ENCODE data around the gene DGKI. TPM values are rescaled to one million over a fixed set of nuclear protein-coding genes. Genes with fewer than 3 reads are reported as not detected.

DGKI gene
- total and polyA plus RNA-seq, 2 of the 4 experiments (the other 2 are of a cell fraction): 3.9 to 15.8 TPM

GRCh38 chr7:137469858-137470257 lies 376.9 kb downstream of the DGKI start:
- Histone ChIP-seq H3K4ac (ENCODE audit: low read depth, low read length) (no peak overlapping the region), H2BK20ac (ENCODE audit: low read depth, low read length) (no peak overlapping the region; the same call in 1 of the 2 replicates), H3K18ac (ENCODE audit: low read depth, low read length) (no peak overlapping the region), H3K56ac (ENCODE audit: extremely low read depth, insufficient read depth, low read length) (no peak overlapping the region), H3K27ac (ENCODE audit: insufficient read depth, low read length) (no peak overlapping the region), H2BK5ac (ENCODE audit: low read depth, low read length, poor library complexity, severe bottlenecking) (no peak overlapping the region), H4K5ac (ENCODE audit: low read depth, low read length) (no peak overlapping the region), H2AFZ (replicated peaks; ENCODE audit: low read length, poor library complexity) (no peak overlapping the region), H3K4me1 (ENCODE audit: control insufficient read depth, insufficient read depth, low read length) (no peaks in the 10 kb centered on the region), H3K14ac (replicated peaks; ENCODE audit: low read depth, low read length) (no peak overlapping the region), H4K20me1 (ENCODE audit: insufficient read depth, low read length) (no peaks in the 10 kb centered on the region), H3K9ac (ENCODE audit: low read depth, low read length) (no peak overlapping the region), H2BK15ac (ENCODE audit: low read depth, low read length) (0 out of 3 replicates have a peak overlapping the region, but pooled peaks have one; percentile 31), H3K4me3 (ENCODE audit: insufficient read depth, low read depth, low read length) (no peak overlapping the region), H3K9me1 (ENCODE audit: insufficient read depth, low read length) (no peaks in the 10 kb centered on the region), H4K8ac (ENCODE audit: low read depth in 2 of 2, low read length in 2 of 2) (no peak overlapping the region), H2BK120ac (ENCODE audit: low read depth, low read length) (no peak overlapping the region), H3K27me3 (ENCODE audit: control insufficient read depth, insufficient read depth, low read length) (no peaks in the 10 kb centered on the region), H3K79me1 (ENCODE audit: low read depth in 1 of 2, low read length in 2 of 2) (no peaks in the 10 kb centered on the region), H3K23ac (ENCODE audit: low read depth, low read length) (no peak overlapping the region), H3K36me3 (ENCODE audit: control insufficient read depth, insufficient read depth, low read length) (no peaks in the 10 kb centered on the region; the same call in 1 of the 2 replicates), H4K91ac (ENCODE audit: insufficient read depth, low read depth, low read length) (no peak overlapping the region), H3K9me3 (ENCODE audit: control insufficient read depth, insufficient read depth, low read length) (no peaks in the 10 kb centered on the region), H2AK5ac (ENCODE audit: low read depth, low read length) (no peak overlapping the region), H3K4me2 (ENCODE audit: low read depth, low read length) (no peak overlapping the region), H2AK9ac (replicated peaks; ENCODE audit: low read depth, low read length, poor library complexity) (no peak overlapping the region)
- dilution Hi-C loops (cut with HindIII; ENCODE audit: low sequenced_read_pairs, unreplicated experiment): no loop called here
- CTCF ChIA-PET: interaction anchor here (3.0 kb wide), 1 partner anchor 122 kb away, joined by 8 read pairs; no protein-coding TSS in a partner anchor
- no peak for TF ChIP-seq ELK1 (IDR thresholded peaks at IDR 0.05; ENCODE audit: borderline replicate concordance, low read depth, low read length)
- TF ChIP-seq RCOR1 (IDR thresholded peaks at IDR 0.05; ENCODE audit: insufficient replicate concordance, low read length): no peak
- TF ChIP-seq NFE2L2 (IDR thresholded peaks at IDR 0.05; ENCODE audit: low read depth, low read length): no peak
- TF ChIP-seq POLR2A (IDR thresholded peaks at IDR 0.05; ENCODE audit: low read depth, low read length): no peak
- no peak for TF ChIP-seq CEBPB (IDR thresholded peaks at IDR 0.05; ENCODE audit: low read depth, low read length)
- TF ChIP-seq, protein P1, sequence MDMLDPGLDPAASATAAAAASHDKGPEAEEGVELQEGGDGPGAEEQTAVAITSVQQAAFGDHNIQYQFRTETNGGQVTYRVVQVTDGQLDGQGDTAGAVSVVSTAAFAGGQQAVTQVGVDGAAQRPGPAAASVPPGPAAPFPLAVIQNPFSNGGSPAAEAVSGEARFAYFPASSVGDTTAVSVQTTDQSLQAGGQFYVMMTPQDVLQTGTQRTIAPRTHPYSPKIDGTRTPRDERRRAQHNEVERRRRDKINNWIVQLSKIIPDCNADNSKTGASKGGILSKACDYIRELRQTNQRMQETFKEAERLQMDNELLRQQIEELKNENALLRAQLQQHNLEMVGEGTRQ (IDR thresholded peaks at IDR 0.05; ENCODE audit: low read depth, low read length): no peak
- no peak for TF ChIP-seq CTCF (conservative IDR thresholded peaks at IDR 0.05; ENCODE audit: low read depth, low read length)
- TF ChIP-seq MAFK (IDR thresholded peaks at IDR 0.05; ENCODE audit: low read depth, low read length): no peak
- TF ChIP-seq BHLHE40 (IDR thresholded peaks at IDR 0.05; ENCODE audit: low read depth, low read length): no peak
- no peak for TF ChIP-seq MXI1 (IDR thresholded peaks at IDR 0.05; ENCODE audit: borderline replicate concordance, low read depth, low read length)
- no peak for TF ChIP-seq FOS (IDR thresholded peaks at IDR 0.05; ENCODE audit: low read depth, low read length)
- TF ChIP-seq MAZ (IDR thresholded peaks at IDR 0.05; ENCODE audit: borderline replicate concordance, low read depth, low read length): no peak
- no peak for TF ChIP-seq SMC3 (IDR thresholded peaks at IDR 0.05; ENCODE audit: low read depth, low read length)
- no peak for TF ChIP-seq RAD21 (IDR thresholded peaks at IDR 0.05; ENCODE audit: low read length)
- no peak for TF ChIP-seq RFX5 (IDR thresholded peaks at IDR 0.05; ENCODE audit: low read depth, low read length)
- TF ChIP-seq CHD1 (IDR thresholded peaks at IDR 0.05; ENCODE audit: low read depth, low read length): no peak
- WGBS, 2 experiments (ENCODE audit: extremely low coverage in 2 of 2, insufficient read length in 1 of 2): no CpG with 5 or more reads among the region's 6 CpGs
- POLR2A ChIA-PET (ENCODE audit: unreplicated experiment): no interaction called here
- ATAC-seq (ENCODE audit: low read depth): no peak
- intact Hi-C loops (cut with micrococcal nuclease): no loop called here
- in situ Hi-C loops (cut with MboI; ENCODE audit: low sequenced_read_pairs): no loop called here
- no peak for DNase-seq
- no TSS peak for BruUV-seq (replicated peaks)
